Astrocyte (in vitro differentiated cells and primary cell): ENCODE results near the gene PEX11B. TPM values are rescaled to one million over a fixed set of nuclear protein-coding genes. Genes with fewer than 3 reads are reported as not detected.

Experiments used
- DNase-seq: peaks from one replicate; pipeline ENCODE4 v3.0.0-alpha.2; 2010; ENCODE audit warnings: low read depth
- FAIRE-seq: peaks from 2 replicates; lab custom pipeline; 2011; peaks lifted over from hg19 to GRCh38; lab: Jason Lieb, UNC
- H2AFZ ChIP-seq: 2 replicates; pipeline ENCODE4 v1.6.0; 2012; ENCODE audit warnings: low read depth, low read length, inconsistent platforms
- H3K27ac ChIP-seq: 2 replicates; pipeline ENCODE4 v1.5.1; 2011; ENCODE audit warnings: low read depth, low read length, inconsistent platforms
- H3K27me3 ChIP-seq: 2 replicates; pipeline ENCODE4 v1.6.0; 2011; ENCODE audit warnings: low read length, inconsistent platforms; ENCODE audit not compliant: insufficient read depth
- H3K36me3 ChIP-seq: 2 replicates; pipeline ENCODE4 v1.5.1; 2011; ENCODE audit warnings: low read length, inconsistent platforms; ENCODE audit not compliant: insufficient read depth
- H3K4me1 ChIP-seq: 2 replicates; pipeline ENCODE4 v1.5.1; 2011; ENCODE audit warnings: low read length, inconsistent platforms; ENCODE audit not compliant: insufficient read depth
- H3K4me2 ChIP-seq: 2 replicates; pipeline ENCODE4 v1.6.0; 2012; ENCODE audit warnings: low read length, inconsistent platforms
- H3K4me3 ChIP-seq: 2 replicates; pipeline ENCODE4 v1.5.1; 2011; ENCODE audit warnings: low read depth, mild to moderate bottlenecking, low read length, inconsistent platforms; ENCODE audit not compliant: insufficient read depth
- H3K79me2 ChIP-seq: 2 replicates; pipeline ENCODE4 v1.6.0; 2012; ENCODE audit warnings: mild to moderate bottlenecking, low read length, inconsistent platforms; ENCODE audit not compliant: insufficient read depth
- H3K9ac ChIP-seq: 2 replicates; pipeline ENCODE4 v1.6.0; 2012; ENCODE audit warnings: mild to moderate bottlenecking, low read length, inconsistent platforms
- H3K9me3 ChIP-seq: 2 replicates; pipeline ENCODE4 v1.5.1; 2012; ENCODE audit warnings: low read depth, mild to moderate bottlenecking, low read length, inconsistent platforms; ENCODE audit not compliant: insufficient read depth
- H4K20me1 ChIP-seq: 2 replicates; pipeline ENCODE4 v1.6.0; 2012; ENCODE audit warnings: low read length, inconsistent platforms; ENCODE audit not compliant: insufficient read depth
- H3K27ac Mint-ChIP-seq: one replicate; pipeline ENCODE4 v1.8.0; 2021; ENCODE audit warnings: mild to moderate bottlenecking, mixed read lengths; ENCODE audit not compliant: unreplicated experiment
- H3K27me3 Mint-ChIP-seq: one replicate; pipeline ENCODE4 v1.8.0; 2021; ENCODE audit warnings: low read depth, mixed read lengths; ENCODE audit not compliant: unreplicated experiment
- H3K36me3 Mint-ChIP-seq: one replicate; pipeline ENCODE4 v1.8.0; 2021; ENCODE audit warnings: low read depth, mixed read lengths; ENCODE audit not compliant: unreplicated experiment
- H3K4me1 Mint-ChIP-seq: one replicate; pipeline ENCODE4 v1.8.0; 2021; ENCODE audit warnings: low read depth, mixed read lengths; ENCODE audit not compliant: unreplicated experiment
- H3K4me3 Mint-ChIP-seq: one replicate; pipeline ENCODE4 v1.8.0; 2021; ENCODE audit warnings: mild to moderate bottlenecking, moderate library complexity, mixed read lengths; ENCODE audit not compliant: unreplicated experiment
- H3K9me3 Mint-ChIP-seq: one replicate; pipeline ENCODE4 v1.8.0; 2021; ENCODE audit warnings: mild to moderate bottlenecking, mixed read lengths; ENCODE audit not compliant: unreplicated experiment
- CTCF ChIP-seq: IDR thresholded peaks from 2 replicates; pipeline ENCODE4 v1.5.1; 2011; ENCODE audit warnings: low read depth, mild to moderate bottlenecking, inconsistent platforms, low read length, moderate library complexity; ENCODE audit not compliant: insufficient read depth
- EZH2 ChIP-seq: IDR thresholded peaks from 2 replicates; pipeline ENCODE4 v1.6.1; 2012; ENCODE audit warnings: mild to moderate bottlenecking, low read length, inconsistent platforms; ENCODE audit not compliant: insufficient read depth
- total RNA-seq: library from RNA; stranded (reverse); gene quantifications from 2 replicates; pipeline ENCODE4 v1.2.1, GENCODE V29; 2021

The PEX11B gene
- total RNA-seq, 1 donor from 2014 or later = 20.7 TPM

GRCh38 chr1:145961425-145962156, 43.1 kb upstream of the PEX11B start:
- H3K9ac ChIP-seq = peak overlapping the region; percentile 73
- no peaks in the 10 kb centered on the region for H3K9me3 Mint-ChIP-seq

GRCh38 chr1:145961109-145961424, 42.5 kb upstream of the PEX11B start:
- H3K4me1 Mint-ChIP-seq = peaks cover 34% of the 10 kb centered on the region
- H3K4me3 ChIP-seq = peak overlapping the region; percentile 71
- no peaks in the 10 kb centered on the region for H3K36me3 Mint-ChIP-seq
- peak overlapping the region; percentile 93 for H3K4me2 ChIP-seq
- H3K27ac Mint-ChIP-seq = peak overlapping the region; percentile 88
- peak overlapping the region; percentile 96 for H2AFZ ChIP-seq
- H3K4me3 Mint-ChIP-seq = peak overlapping the region; percentile 92
- no peaks in the 10 kb centered on the region for H3K36me3 ChIP-seq
- no peaks in the 10 kb centered on the region for H3K27me3 Mint-ChIP-seq
- no peak for TF ChIP-seq CTCF
- TF ChIP-seq EZH2 = no peak
- H3K4me1 ChIP-seq = peaks cover 41% of the 10 kb centered on the region
- H3K79me2 ChIP-seq = peaks cover 19% of the 10 kb centered on the region
- no peak for DNase-seq
- peak overlapping the region; percentile 73 for H3K9ac ChIP-seq
- peak overlapping the region; percentile 12 for H3K27ac ChIP-seq
- FAIRE-seq = no peak
- no peaks in the 10 kb centered on the region for H3K27me3 ChIP-seq
- no peaks in the 10 kb centered on the region for H4K20me1 ChIP-seq
- no peaks in the 10 kb centered on the region for H3K9me3 Mint-ChIP-seq
- H3K9me3 ChIP-seq = no peaks in the 10 kb centered on the region

More at GRCh38 chr1:145961425-145962156, 43.1 kb upstream of the PEX11B start:
- no peaks in the 10 kb centered on the region for H3K36me3 Mint-ChIP-seq
- Histone ChIP-seq H3K9me3 (no peaks in the 10 kb centered on the region), H3K27me3 (no peaks in the 10 kb centered on the region), H3K4me2 (peak overlapping the region; percentile 93), H3K4me1 (peaks cover 40% of the 10 kb centered on the region), H3K79me2 (peaks cover 14% of the 10 kb centered on the region), H4K20me1 (no peaks in the 10 kb centered on the region), H3K36me3 (no peaks in the 10 kb centered on the region), H2AFZ (peak overlapping the region; percentile 96), H3K27ac (peak overlapping the region; percentile 9), H3K4me3 (peak overlapping the region; percentile 71)
- TF ChIP-seq CTCF (no peak), EZH2 (no peak)
- FAIRE-seq = no peak
- H3K4me3 Mint-ChIP-seq = peak overlapping the region; percentile 92
- H3K27me3 Mint-ChIP-seq = no peaks in the 10 kb centered on the region
- peaks cover 33% of the 10 kb centered on the region for H3K4me1 Mint-ChIP-seq
- DNase-seq = no peak
- H3K27ac Mint-ChIP-seq = peak overlapping the region; percentile 73

- H3K27ac Mint-ChIP-seq = peak overlapping the region; percentile 88
These were observed 42.1 kb upstream of the PEX11B start for GRCh38 chr1:145960468-145961108.

More at GRCh38 chr1:145960468-145961108, 42.1 kb upstream of the PEX11B start:
- H3K36me3 ChIP-seq = no peaks in the 10 kb centered on the region
- peaks cover 24% of the 10 kb centered on the region for H3K79me2 ChIP-seq
- peak overlapping the region; percentile 93 for H3K4me2 ChIP-seq
- Mint-ChIP-seq H3K4me3 (peak overlapping the region; percentile 92), H3K9me3 (no peaks in the 10 kb centered on the region), H3K4me1 (peaks cover 39% of the 10 kb centered on the region), H3K36me3 (no peaks in the 10 kb centered on the region), H3K27me3 (no peaks in the 10 kb centered on the region)
- H3K27me3 ChIP-seq = no peaks in the 10 kb centered on the region
- peak overlapping the region; percentile 12 for H3K27ac ChIP-seq
- H2AFZ ChIP-seq = peak overlapping the region; percentile 96
- no peak for FAIRE-seq
- TF ChIP-seq CTCF (no peak), EZH2 (no peak)
- H3K9ac ChIP-seq = peak overlapping the region; percentile 73
- peaks cover 45% of the 10 kb centered on the region for H3K4me1 ChIP-seq
- peaks cover 4% of the 10 kb centered on the region for H4K20me1 ChIP-seq
- peak; percentile 39 for DNase-seq
- no peaks in the 10 kb centered on the region for H3K9me3 ChIP-seq
- H3K4me3 ChIP-seq = peak overlapping the region; percentile 71
